ENCODE data around the gene IRGC. TPM values are rescaled to one million over a fixed set of nuclear protein-coding genes. Genes with fewer than 3 reads are reported as not detected.

Gene IRGC
- polyA plus RNA-seq, 2 of the 4 experiments (the other 2 are of a cell fraction) = not detected

DNA sequence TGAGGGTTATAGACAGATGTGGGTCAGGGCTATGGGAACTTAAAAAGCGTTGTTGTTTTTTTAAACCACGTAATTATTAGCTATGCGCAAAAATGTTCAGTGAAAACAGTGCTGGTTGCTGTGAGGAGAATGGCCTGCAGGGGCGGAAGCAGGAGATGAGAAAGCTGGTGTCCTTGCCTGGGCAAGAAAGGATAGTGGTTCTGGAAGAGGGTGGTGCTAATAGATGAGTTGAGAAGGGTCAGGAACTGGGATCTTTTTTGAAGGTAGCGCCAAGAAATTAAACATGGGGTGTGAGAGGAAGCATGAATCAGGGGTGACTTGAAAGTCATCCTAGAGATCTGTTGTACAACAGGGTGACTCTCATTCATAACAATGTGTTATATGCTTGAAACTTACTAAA is 43.6 kb downstream of the IRGC start:
- WGBS (ENCODE audit: missing lambda C conversion rate) = 7% methylated on average over 5 of the region's 5 CpGs
- no peaks in the 10 kb centered on the region for H3K9me3 ChIP-seq
- DNase-seq (ENCODE audit: low read depth in 1 of 2, low spot score in 1 of 2) (peak; percentile 82 to 84), FAIRE-seq (no peak), ATAC-seq (peak; percentile 57 to 65; a peak in 4 of 6 replicates)
- peaks cover 57% of the 10 kb centered on the region for H3K4me1 ChIP-seq
- TF ChIP-seq FOSB (CRISPR knock-in tag; IDR thresholded peaks at IDR 0.05) = no peak; the same call in 1 of the 2 replicates
- TF ChIP-seq, protein P1, sequence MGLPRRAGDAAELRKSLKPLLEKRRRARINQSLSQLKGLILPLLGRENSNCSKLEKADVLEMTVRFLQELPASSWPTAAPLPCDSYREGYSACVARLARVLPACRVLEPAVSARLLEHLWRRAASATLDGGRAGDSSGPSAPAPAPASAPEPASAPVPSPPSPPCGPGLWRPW (IDR thresholded peaks at IDR 0.05) = no peak
- TF ChIP-seq NFE2L2 (conservative IDR thresholded peaks at IDR 0.05; ENCODE audit: low read length) = no peak
- TF ChIP-seq CTCF (IDR thresholded peaks at IDR 0.05) = peak; percentile 36; the same call in 1 of the 3 replicates
- TF ChIP-seq RAD21 (conservative IDR thresholded peaks at IDR 0.05 in 1 of 2, IDR thresholded peaks at IDR 0.05 in 1 of 2) = peak; percentile 25 to 36; a peak in 2 of 5 replicates
- no peak for TF ChIP-seq CHD4 (IDR thresholded peaks at IDR 0.05; ENCODE audit: borderline replicate concordance)
- TF ChIP-seq, protein P2, sequence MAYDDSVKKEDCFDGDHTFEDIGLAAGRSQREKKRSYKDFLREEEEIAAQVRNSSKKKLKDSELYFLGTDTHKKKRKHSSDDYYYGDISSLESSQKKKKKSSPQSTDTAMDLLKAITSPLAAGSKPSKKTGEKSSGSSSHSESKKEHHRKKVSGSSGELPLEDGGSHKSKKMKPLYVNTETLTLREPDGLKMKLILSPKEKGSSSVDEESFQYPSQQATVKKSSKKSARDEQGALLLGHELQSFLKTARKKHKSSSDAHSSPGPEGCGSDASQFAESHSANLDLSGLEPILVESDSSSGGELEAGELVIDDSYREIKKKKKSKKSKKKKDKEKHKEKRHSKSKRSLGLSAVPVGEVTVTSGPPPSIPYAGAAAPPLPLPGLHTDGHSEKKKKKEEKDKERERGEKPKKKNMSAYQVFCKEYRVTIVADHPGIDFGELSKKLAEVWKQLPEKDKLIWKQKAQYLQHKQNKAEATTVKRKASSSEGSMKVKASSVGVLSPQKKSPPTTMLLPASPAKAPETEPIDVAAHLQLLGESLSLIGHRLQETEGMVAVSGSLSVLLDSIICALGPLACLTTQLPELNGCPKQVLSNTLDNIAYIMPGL (CRISPR knock-in tag; IDR thresholded peaks at IDR 0.05; ENCODE audit: borderline replicate concordance) = no peak
- TF ChIP-seq RFX5 (IDR thresholded peaks at IDR 0.05) = peak; percentile 29; the same call in 1 of the 2 replicates
- ChIA-PET CTCF (interaction anchor here (0.6 to 22.3 kb wide), 8 partner anchors 9 to 134 kb away, joined by 3 to 565 read pairs (median 4); partner anchors contain the start of genes KCNN4 and PLAUR), POLR2A (no interaction called here)
- peak overlapping the region; percentile 59 for H3K4me2 ChIP-seq
- no peak overlapping the region for H3K4me3 ChIP-seq
- peak overlapping the region; percentile 64 to 86 for H3K27ac ChIP-seq

DNA sequence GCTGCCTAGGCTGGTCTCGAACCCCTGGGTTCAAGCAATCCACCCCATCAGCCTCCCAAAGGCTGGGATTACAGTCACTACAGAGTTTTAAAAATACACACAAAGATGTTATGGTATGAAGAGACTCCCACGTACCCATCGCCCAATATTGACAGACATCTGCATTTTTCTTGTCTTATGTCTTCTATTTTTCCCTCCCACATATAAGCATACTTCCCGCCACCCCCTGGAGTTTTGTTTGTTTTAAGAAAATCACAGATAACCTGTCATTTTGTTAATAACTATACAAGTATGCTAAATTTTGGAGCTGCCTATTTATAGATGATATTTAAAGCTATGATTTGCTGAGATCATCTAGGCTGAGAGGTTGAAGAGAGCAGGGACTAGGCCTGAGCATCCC is 45.1 kb downstream of the IRGC start:
- FAIRE-seq (no peak), ATAC-seq (no peak), DNase-seq (ENCODE audit: low read depth in 1 of 2, low spot score in 1 of 2) (no peak)
- Histone ChIP-seq H3K9me3 (no peaks in the 10 kb centered on the region), H3K4me3 (no peak overlapping the region), H3K4me1 (peaks cover 69% of the 10 kb centered on the region), H3K4me2 (no peak overlapping the region), H3K27ac (peak overlapping the region in 1 of 2 experiments; percentile 50; a peak in 3 of 6 replicates)
- CTCF ChIA-PET = interaction anchor here (1.0 to 22.3 kb wide), 5 partner anchors 9 to 92 kb away, joined by 3 to 565 read pairs (median 6); partner anchors contain the start of gene KCNN4
- no peak for TF ChIP-seq EHF (CRISPR knock-in tag; IDR thresholded peaks at IDR 0.05)
- TF ChIP-seq ZSCAN20 (CRISPR knock-in tag; IDR thresholded peaks at IDR 0.05) = no peak
- POLR2A ChIA-PET = no interaction called here
- WGBS (ENCODE audit: missing lambda C conversion rate) = 89% methylated on average over 4 of the region's 4 CpGs

DNA sequence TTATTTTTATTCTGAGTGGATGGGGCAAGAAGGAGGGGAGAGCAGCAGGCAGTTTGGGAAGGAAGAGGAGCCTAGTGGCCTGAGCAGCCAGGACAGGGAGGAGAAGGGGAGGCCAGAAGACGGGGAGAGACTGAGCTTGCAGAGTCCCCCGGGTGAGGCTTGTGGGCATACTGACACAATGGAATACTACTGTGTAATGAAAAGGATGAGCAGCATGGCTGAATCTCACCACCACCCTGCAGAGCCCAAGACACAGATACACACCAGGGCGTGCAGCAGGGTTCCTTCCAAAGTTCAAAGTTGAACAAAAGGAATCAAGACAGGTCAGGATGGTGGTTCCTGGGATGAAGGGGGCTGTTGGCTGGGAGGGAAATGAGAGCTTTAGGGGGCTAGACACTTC is 46.9 kb downstream of the IRGC start:
- H3K4me1 ChIP-seq = peaks cover 59% of the 10 kb centered on the region
- FAIRE-seq = no peak
- peak overlapping the region; percentile 90 to 92; a peak in 5 of 6 replicates for H3K27ac ChIP-seq
- no peak overlapping the region for H3K4me2 ChIP-seq
- ATAC-seq = no peak
- CTCF ChIA-PET = interaction anchor here (1.3 to 22.3 kb wide), 5 partner anchors 10 to 242 kb away, joined by 3 to 565 read pairs (median 34); partner anchors contain the start of genes KCNN4 and PLAUR
- WGBS (ENCODE audit: missing lambda C conversion rate) = 87% methylated on average over 3 of the region's 3 CpGs
- no peak overlapping the region for H3K4me3 ChIP-seq
- no peak for DNase-seq (ENCODE audit: low read depth in 1 of 2, low spot score in 1 of 2)
- POLR2A ChIA-PET = interaction anchor here (1.2 to 1.5 kb wide), 2 partner anchors 8 to 10 kb away, joined by 4 to 10 read pairs; partner anchors contain the start of gene SMG9
- no peaks in the 10 kb centered on the region for H3K9me3 ChIP-seq
- TF ChIP-seq TFCP2L1 (CRISPR knock-in tag; IDR thresholded peaks at IDR 0.05) (no peak), RAD21 (conservative IDR thresholded peaks at IDR 0.05 in 1 of 2, IDR thresholded peaks at IDR 0.05 in 1 of 2) (no peak), CHD2 (IDR thresholded peaks at IDR 0.05; ENCODE audit: low read length, partially characterized antibody) (no peak), EHF (CRISPR knock-in tag; IDR thresholded peaks at IDR 0.05) (no peak), TP53 (CRISPR knock-in tag; IDR thresholded peaks at IDR 0.05) (no peak), NFE2L2 (conservative IDR thresholded peaks at IDR 0.05; ENCODE audit: low read length) (no peak), PHF8 (IDR thresholded peaks at IDR 0.05; ENCODE audit: borderline replicate concordance, low read depth) (no peak), MAFK (IDR thresholded peaks at IDR 0.05; ENCODE audit: partially characterized antibody) (no peak), POLR2A (IDR thresholded peaks at IDR 0.05; ENCODE audit: low read length) (no peak), EP300 (IDR thresholded peaks at IDR 0.05) (no peak), CEBPB (IDR thresholded peaks at IDR 0.05) (no peak), CTCF (IDR thresholded peaks at IDR 0.05) (no peak), JUNB (IDR thresholded peaks at IDR 0.05) (no peak)
- TF ChIP-seq, protein P3, sequence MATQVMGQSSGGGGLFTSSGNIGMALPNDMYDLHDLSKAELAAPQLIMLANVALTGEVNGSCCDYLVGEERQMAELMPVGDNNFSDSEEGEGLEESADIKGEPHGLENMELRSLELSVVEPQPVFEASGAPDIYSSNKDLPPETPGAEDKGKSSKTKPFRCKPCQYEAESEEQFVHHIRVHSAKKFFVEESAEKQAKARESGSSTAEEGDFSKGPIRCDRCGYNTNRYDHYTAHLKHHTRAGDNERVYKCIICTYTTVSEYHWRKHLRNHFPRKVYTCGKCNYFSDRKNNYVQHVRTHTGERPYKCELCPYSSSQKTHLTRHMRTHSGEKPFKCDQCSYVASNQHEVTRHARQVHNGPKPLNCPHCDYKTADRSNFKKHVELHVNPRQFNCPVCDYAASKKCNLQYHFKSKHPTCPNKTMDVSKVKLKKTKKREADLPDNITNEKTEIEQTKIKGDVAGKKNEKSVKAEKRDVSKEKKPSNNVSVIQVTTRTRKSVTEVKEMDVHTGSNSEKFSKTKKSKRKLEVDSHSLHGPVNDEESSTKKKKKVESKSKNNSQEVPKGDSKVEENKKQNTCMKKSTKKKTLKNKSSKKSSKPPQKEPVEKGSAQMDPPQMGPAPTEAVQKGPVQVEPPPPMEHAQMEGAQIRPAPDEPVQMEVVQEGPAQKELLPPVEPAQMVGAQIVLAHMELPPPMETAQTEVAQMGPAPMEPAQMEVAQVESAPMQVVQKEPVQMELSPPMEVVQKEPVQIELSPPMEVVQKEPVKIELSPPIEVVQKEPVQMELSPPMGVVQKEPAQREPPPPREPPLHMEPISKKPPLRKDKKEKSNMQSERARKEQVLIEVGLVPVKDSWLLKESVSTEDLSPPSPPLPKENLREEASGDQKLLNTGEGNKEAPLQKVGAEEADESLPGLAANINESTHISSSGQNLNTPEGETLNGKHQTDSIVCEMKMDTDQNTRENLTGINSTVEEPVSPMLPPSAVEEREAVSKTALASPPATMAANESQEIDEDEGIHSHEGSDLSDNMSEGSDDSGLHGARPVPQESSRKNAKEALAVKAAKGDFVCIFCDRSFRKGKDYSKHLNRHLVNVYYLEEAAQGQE (IDR thresholded peaks at IDR 0.05) = no peak
- TF ChIP-seq, protein P4, sequence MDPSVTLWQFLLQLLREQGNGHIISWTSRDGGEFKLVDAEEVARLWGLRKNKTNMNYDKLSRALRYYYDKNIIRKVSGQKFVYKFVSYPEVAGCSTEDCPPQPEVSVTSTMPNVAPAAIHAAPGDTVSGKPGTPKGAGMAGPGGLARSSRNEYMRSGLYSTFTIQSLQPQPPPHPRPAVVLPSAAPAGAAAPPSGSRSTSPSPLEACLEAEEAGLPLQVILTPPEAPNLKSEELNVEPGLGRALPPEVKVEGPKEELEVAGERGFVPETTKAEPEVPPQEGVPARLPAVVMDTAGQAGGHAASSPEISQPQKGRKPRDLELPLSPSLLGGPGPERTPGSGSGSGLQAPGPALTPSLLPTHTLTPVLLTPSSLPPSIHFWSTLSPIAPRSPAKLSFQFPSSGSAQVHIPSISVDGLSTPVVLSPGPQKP (IDR thresholded peaks at IDR 0.05; ENCODE audit: low read depth, low read length) = no peak
